ENCODE measurements around the gene PDP2. TPM values are rescaled to one million over a fixed set of nuclear protein-coding genes. Genes with fewer than 3 reads are reported as not detected.
A peak's percentile ranks its signal among the peaks of the same experiment; 100 is the strongest.

The PDP2 gene
- total and polyA plus RNA-seq, 9 of the 15 experiments (the other 6 are each of a cell fraction or from before 2014, with no cell fraction given): 2.5 to 24.3 (median 7.2) TPM

DNA sequence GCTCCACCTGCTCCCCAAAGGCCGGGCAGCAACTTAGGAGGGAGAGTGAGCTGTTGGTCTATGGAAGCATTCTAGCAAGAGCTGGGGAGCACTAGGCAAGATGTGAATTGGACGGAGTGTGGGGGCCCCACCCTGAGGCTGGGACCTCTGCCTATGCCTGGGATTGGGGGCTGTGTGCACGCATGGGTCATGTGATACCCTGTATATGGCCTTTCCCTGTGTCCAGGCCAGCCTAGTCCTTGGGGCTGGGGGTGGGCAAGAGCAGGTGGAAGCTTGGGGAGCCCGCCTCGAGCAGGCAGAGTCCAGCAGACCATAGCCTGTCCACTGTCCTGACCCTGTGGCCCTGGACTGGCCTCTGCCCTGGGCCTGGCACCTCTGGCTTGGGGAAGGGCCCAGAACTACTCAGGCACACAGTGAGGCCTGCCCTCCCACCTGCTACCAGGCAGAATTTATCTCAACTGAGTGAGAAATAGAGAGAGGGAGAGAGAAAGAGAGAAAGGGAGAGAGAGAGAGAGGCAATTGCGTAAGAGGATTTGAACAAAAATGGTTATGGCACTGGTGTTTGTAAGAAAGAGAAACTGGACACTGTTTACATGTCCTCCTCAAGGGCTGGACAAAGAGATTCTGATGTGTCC lies 19.1 kb downstream of the PDP2 start (continued):
- peak; percentile 71; the same call in 1 of the 2 replicates for TF ChIP-seq ZBTB17 (CRISPR knock-in tag; IDR thresholded peaks at IDR 0.05)
- TF ChIP-seq TFAM (CRISPR knock-in tag; conservative IDR thresholded peaks at IDR 0.05): no peak
- TF ChIP-seq BRD9 (IDR thresholded peaks at IDR 0.05; ENCODE audit: low read depth, partially characterized antibody): no peak
- no peak for TF ChIP-seq ZBTB1 (CRISPR knock-in tag; IDR thresholded peaks at IDR 0.05; ENCODE audit: borderline replicate concordance, low read depth)
- no peak for TF ChIP-seq SAFB (IDR thresholded peaks at IDR 0.05; ENCODE audit: borderline replicate concordance, low read depth, low read length)
- TF ChIP-seq, protein P1, sequence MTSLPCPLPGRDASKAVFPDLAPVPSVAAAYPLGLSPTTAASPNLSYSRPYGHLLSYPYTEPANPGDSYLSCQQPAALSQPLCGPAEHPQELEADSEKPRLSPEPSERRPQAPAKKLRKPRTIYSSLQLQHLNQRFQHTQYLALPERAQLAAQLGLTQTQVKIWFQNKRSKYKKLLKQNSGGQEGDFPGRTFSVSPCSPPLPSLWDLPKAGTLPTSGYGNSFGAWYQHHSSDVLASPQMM (CRISPR knock-in tag; IDR thresholded peaks at IDR 0.05): no peak
- no peak for TF ChIP-seq CCAR2 (IDR thresholded peaks at IDR 0.05; ENCODE audit: low read depth, low read length)
- TF ChIP-seq, protein P2, sequence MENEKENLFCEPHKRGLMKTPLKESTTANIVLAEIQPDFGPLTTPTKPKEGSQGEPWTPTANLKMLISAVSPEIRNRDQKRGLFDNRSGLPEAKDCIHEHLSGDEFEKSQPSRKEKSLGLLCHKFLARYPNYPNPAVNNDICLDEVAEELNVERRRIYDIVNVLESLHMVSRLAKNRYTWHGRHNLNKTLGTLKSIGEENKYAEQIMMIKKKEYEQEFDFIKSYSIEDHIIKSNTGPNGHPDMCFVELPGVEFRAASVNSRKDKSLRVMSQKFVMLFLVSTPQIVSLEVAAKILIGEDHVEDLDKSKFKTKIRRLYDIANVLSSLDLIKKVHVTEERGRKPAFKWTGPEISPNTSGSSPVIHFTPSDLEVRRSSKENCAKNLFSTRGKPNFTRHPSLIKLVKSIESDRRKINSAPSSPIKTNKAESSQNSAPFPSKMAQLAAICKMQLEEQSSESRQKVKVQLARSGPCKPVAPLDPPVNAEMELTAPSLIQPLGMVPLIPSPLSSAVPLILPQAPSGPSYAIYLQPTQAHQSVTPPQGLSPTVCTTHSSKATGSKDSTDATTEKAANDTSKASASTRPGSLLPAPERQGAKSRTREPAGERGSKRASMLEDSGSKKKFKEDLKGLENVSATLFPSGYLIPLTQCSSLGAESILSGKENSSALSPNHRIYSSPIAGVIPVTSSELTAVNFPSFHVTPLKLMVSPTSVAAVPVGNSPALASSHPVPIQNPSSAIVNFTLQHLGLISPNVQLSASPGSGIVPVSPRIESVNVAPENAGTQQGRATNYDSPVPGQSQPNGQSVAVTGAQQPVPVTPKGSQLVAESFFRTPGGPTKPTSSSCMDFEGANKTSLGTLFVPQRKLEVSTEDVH (IDR thresholded peaks at IDR 0.05; ENCODE audit: low read depth, partially characterized antibody): peak; percentile 19
- TF ChIP-seq KLF13 (tag; IDR thresholded peaks at IDR 0.05; ENCODE audit: borderline replicate concordance, low read depth): no peak
- 0 out of 2 replicates have a peak, but pooled peaks have one; percentile 7 for TF ChIP-seq NR4A1 (CRISPR knock-in tag; IDR thresholded peaks at IDR 0.05)
- peak; percentile 79 for TF ChIP-seq NR4A1 (tag; IDR thresholded peaks at IDR 0.05)
- TF ChIP-seq ZNF274 (IDR thresholded peaks at IDR 0.05; ENCODE audit: borderline replicate concordance, low read depth, low read length): no peak
- TF ChIP-seq ZNF785 (CRISPR knock-in tag; IDR thresholded peaks at IDR 0.05): no peak
- TF ChIP-seq, protein P3, sequence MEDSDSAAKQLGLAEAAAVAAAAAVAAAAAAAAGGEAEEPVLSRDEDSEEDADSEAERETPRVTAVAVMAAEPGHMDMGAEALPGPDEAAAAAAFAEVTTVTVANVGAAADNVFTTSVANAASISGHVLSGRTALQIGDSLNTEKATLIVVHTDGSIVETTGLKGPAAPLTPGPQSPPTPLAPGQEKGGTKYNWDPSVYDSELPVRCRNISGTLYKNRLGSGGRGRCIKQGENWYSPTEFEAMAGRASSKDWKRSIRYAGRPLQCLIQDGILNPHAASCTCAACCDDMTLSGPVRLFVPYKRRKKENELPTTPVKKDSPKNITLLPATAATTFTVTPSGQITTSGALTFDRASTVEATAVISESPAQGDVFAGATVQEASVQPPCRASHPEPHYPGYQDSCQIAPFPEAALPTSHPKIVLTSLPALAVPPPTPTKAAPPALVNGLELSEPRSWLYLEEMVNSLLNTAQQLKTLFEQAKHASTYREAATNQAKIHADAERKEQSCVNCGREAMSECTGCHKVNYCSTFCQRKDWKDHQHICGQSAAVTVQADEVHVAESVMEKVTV (CRISPR knock-in tag; IDR thresholded peaks at IDR 0.05): no peak
- peak; percentile 98 for TF ChIP-seq CEBPB (tag; IDR thresholded peaks at IDR 0.05)
- TF ChIP-seq, protein P4, sequence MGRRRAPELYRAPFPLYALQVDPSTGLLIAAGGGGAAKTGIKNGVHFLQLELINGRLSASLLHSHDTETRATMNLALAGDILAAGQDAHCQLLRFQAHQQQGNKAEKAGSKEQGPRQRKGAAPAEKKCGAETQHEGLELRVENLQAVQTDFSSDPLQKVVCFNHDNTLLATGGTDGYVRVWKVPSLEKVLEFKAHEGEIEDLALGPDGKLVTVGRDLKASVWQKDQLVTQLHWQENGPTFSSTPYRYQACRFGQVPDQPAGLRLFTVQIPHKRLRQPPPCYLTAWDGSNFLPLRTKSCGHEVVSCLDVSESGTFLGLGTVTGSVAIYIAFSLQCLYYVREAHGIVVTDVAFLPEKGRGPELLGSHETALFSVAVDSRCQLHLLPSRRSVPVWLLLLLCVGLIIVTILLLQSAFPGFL (CRISPR knock-in tag; IDR thresholded peaks at IDR 0.05): no peak
- no peak for TF ChIP-seq NR2C2 (CRISPR knock-in tag; IDR thresholded peaks at IDR 0.05)
- TF ChIP-seq NR2C2 (tag; IDR thresholded peaks at IDR 0.05): no peak
- TF ChIP-seq, protein P5, sequence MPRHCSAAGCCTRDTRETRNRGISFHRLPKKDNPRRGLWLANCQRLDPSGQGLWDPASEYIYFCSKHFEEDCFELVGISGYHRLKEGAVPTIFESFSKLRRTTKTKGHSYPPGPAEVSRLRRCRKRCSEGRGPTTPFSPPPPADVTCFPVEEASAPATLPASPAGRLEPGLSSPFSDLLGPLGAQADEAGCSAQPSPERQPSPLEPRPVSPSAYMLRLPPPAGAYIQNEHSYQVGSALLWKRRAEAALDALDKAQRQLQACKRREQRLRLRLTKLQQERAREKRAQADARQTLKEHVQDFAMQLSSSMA (CRISPR knock-in tag; IDR thresholded peaks at IDR 0.05): no peak
- TF ChIP-seq, protein P6, sequence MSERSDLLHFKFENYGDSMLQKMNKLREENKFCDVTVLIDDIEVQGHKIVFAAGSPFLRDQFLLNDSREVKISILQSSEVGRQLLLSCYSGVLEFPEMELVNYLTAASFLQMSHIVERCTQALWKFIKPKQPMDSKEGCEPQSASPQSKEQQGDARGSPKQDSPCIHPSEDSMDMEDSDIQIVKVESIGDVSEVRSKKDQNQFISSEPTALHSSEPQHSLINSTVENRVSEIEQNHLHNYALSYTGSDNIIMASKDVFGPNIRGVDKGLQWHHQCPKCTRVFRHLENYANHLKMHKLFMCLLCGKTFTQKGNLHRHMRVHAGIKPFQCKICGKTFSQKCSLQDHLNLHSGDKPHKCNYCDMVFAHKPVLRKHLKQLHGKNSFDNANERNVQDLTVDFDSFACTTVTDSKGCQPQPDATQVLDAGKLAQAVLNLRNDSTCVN (CRISPR knock-in tag; IDR thresholded peaks at IDR 0.05): peak; percentile 56; the same call in 1 of the 2 replicates
- TF ChIP-seq RAD51 (IDR thresholded peaks at IDR 0.05; ENCODE audit: borderline replicate concordance, low read depth): no peak

All from K562 (cell line).